ENCODE results near the gene CHST9.

CHST9 gene

GRCh38 chr18:27211569-27211968, 26.5 kb upstream of the CHST9 start:
- Histone ChIP-seq H3F3A (ENCODE audit: insufficient read depth, low read length) (no peaks in the 10 kb centered on the region), H3K9me3 (ENCODE audit: low read length) (no peaks in the 10 kb centered on the region), H3K79me2 (ENCODE audit: insufficient read depth, low read length) (no peaks in the 10 kb centered on the region), H3K4me2 (ENCODE audit: low read length) (no peak overlapping the region), H3K4me3 (ENCODE audit: low read depth, low read length, poor library complexity, severe bottlenecking) (no peak overlapping the region), H3K27me3 (ENCODE audit: insufficient read depth, low read length) (no peaks in the 10 kb centered on the region), H4K20me1 (ENCODE audit: insufficient read depth, low read length) (no peaks in the 10 kb centered on the region), H3K36me3 (ENCODE audit: insufficient read depth, low read length) (no peaks in the 10 kb centered on the region), H3K27ac (ENCODE audit: low read depth, low read length, poor library complexity, severe bottlenecking) (no peak overlapping the region), H3K9ac (ENCODE audit: low read length) (no peak overlapping the region), H3K9me2 (ENCODE audit: low read depth, low read length) (no peaks in the 10 kb centered on the region), H2AFZ (ENCODE audit: low read length) (no peak overlapping the region), H3K4me1 (ENCODE audit: insufficient read depth, low read length, severe bottlenecking) (no peaks in the 10 kb centered on the region)
- no peak for TF ChIP-seq CTCF (IDR thresholded peaks at IDR 0.05; ENCODE audit: low read length)
- TF ChIP-seq EZH2 (IDR thresholded peaks at IDR 0.05; ENCODE audit: borderline replicate concordance, low read length): no peak

GRCh38 chr18:27206411-27206810, 21.3 kb upstream of the CHST9 start:
- Histone ChIP-seq H3K79me2 (ENCODE audit: insufficient read depth, low read length) (no peaks in the 10 kb centered on the region), H3K4me3 (ENCODE audit: low read depth, low read length, poor library complexity, severe bottlenecking) (no peak overlapping the region), H3K4me2 (ENCODE audit: low read length) (no peak overlapping the region), H3K27me3 (ENCODE audit: insufficient read depth, low read length) (no peaks in the 10 kb centered on the region), H3K36me3 (ENCODE audit: insufficient read depth, low read length) (no peaks in the 10 kb centered on the region), H3K9me2 (ENCODE audit: low read depth, low read length) (no peaks in the 10 kb centered on the region), H3K9me3 (ENCODE audit: low read length) (no peaks in the 10 kb centered on the region), H3K4me1 (ENCODE audit: insufficient read depth, low read length, severe bottlenecking) (no peaks in the 10 kb centered on the region), H4K20me1 (ENCODE audit: insufficient read depth, low read length) (no peaks in the 10 kb centered on the region), H2AFZ (ENCODE audit: low read length) (no peak overlapping the region), H3K9ac (ENCODE audit: low read length) (no peak overlapping the region), H3F3A (ENCODE audit: insufficient read depth, low read length) (no peaks in the 10 kb centered on the region), H3K27ac (ENCODE audit: low read depth, low read length, poor library complexity, severe bottlenecking) (no peak overlapping the region)
- TF ChIP-seq EZH2 (IDR thresholded peaks at IDR 0.05; ENCODE audit: borderline replicate concordance, low read length) (no peak), CTCF (IDR thresholded peaks at IDR 0.05; ENCODE audit: low read length) (no peak)

GRCh38 chr18:27202741-27203140, 17.6 kb upstream of the CHST9 start:
- H4K20me1 ChIP-seq (ENCODE audit: insufficient read depth, low read length): no peaks in the 10 kb centered on the region
- H2AFZ ChIP-seq (ENCODE audit: low read length): no peak overlapping the region
- H3K27ac ChIP-seq (ENCODE audit: low read depth, low read length, poor library complexity, severe bottlenecking): no peak overlapping the region
- no peak overlapping the region for H3K9ac ChIP-seq (ENCODE audit: low read length)
- TF ChIP-seq EZH2 (IDR thresholded peaks at IDR 0.05; ENCODE audit: borderline replicate concordance, low read length) (no peak), CTCF (IDR thresholded peaks at IDR 0.05; ENCODE audit: low read length) (no peak)
- H3K4me3 ChIP-seq (ENCODE audit: low read depth, low read length, poor library complexity, severe bottlenecking): no peak overlapping the region
- no peaks in the 10 kb centered on the region for H3K9me3 ChIP-seq (ENCODE audit: low read length)
- no peaks in the 10 kb centered on the region for H3K36me3 ChIP-seq (ENCODE audit: insufficient read depth, low read length)
- H3K4me2 ChIP-seq (ENCODE audit: low read length): no peak overlapping the region
- no peaks in the 10 kb centered on the region for H3K27me3 ChIP-seq (ENCODE audit: insufficient read depth, low read length)
- no peaks in the 10 kb centered on the region for H3F3A ChIP-seq (ENCODE audit: insufficient read depth, low read length)
- H3K9me2 ChIP-seq (ENCODE audit: low read depth, low read length): no peaks in the 10 kb centered on the region
- no peaks in the 10 kb centered on the region for H3K4me1 ChIP-seq (ENCODE audit: insufficient read depth, low read length, severe bottlenecking)
- no peaks in the 10 kb centered on the region for H3K79me2 ChIP-seq (ENCODE audit: insufficient read depth, low read length)

Data from OCI-LY1 (cell line).